DND-41 (cell line): ENCODE data around the gene PACSIN1.

ENCODE experiments used
- ATAC-seq: fragments of 200-7000 bp; cut with Tn5 transposase; 3 replicates; pipeline ENCODE4 v1.9.1; 2021; ENCODE audit warnings: low read depth; ENCODE audit not compliant: insufficient read depth
- DNase-seq: peaks from one replicate; pipeline ENCODE4 v3.0.0-alpha.2; 2020
- H2AFZ ChIP-seq: 2 replicates; pipeline ENCODE4 v1.6.0; 2012; ENCODE audit warnings: low read depth, low read length
- H3K27ac ChIP-seq: 2 replicates; pipeline ENCODE4 v1.5.1; 2012; ENCODE audit warnings: low read length, inconsistent platforms
- H3K27me3 ChIP-seq: fragments of 200-600 bp; sonication (generic); 2 replicates; pipeline ENCODE4 v1.6.0; 2012; ENCODE audit warnings: low read length, mild to moderate bottlenecking, inconsistent platforms; ENCODE audit not compliant: insufficient read depth, poor library complexity
- H3K36me3 ChIP-seq: 2 replicates; pipeline ENCODE4 v1.5.1; 2012; ENCODE audit warnings: low read length, inconsistent platforms; ENCODE audit not compliant: insufficient read depth
- H3K4me1 ChIP-seq: 2 replicates; pipeline ENCODE4 v1.5.1; 2012; ENCODE audit warnings: mild to moderate bottlenecking, low read length; ENCODE audit not compliant: insufficient read depth
- H3K4me2 ChIP-seq: 2 replicates; pipeline ENCODE4 v1.6.0; 2012; ENCODE audit warnings: mild to moderate bottlenecking, moderate library complexity, low read length, inconsistent platforms; ENCODE audit not compliant: insufficient read depth
- H3K4me3 ChIP-seq, 2 experiments: fragments of 200-600 bp in 1 of 2; shearing (Covaris generic) in 1 of 2; 2 replicates each; pipeline ENCODE4 v1.5.1; 2012 to 2016; ENCODE audit warnings: inconsistent platforms in 2 of 2, low read length in 2 of 2, mild to moderate bottlenecking in 2 of 2, low read depth in 1 of 2, moderate library complexity in 1 of 2
- H3K79me2 ChIP-seq: 2 replicates; pipeline ENCODE4 v1.6.0; 2012; ENCODE audit warnings: low read length, inconsistent platforms; ENCODE audit not compliant: insufficient read depth
- H3K9ac ChIP-seq: 2 replicates; pipeline ENCODE4 v1.6.0; 2012; ENCODE audit warnings: low read depth, mild to moderate bottlenecking, inconsistent platforms, low read length, moderate library complexity
- H3K9me3 ChIP-seq: 2 replicates; pipeline ENCODE4 v1.5.1; 2012; ENCODE audit warnings: low read length, moderate library complexity, mild to moderate bottlenecking, inconsistent platforms; ENCODE audit not compliant: insufficient read depth, severe bottlenecking
- H4K20me1 ChIP-seq: 2 replicates; pipeline ENCODE4 v1.6.0; 2012; ENCODE audit warnings: low read length; ENCODE audit not compliant: insufficient read depth
- CTCF ChIP-seq: IDR thresholded peaks from 2 replicates; pipeline ENCODE4 v1.5.1; 2012; ENCODE audit warnings: borderline replicate concordance, low read length, moderate library complexity, mild to moderate bottlenecking; ENCODE audit not compliant: poor library complexity, severe bottlenecking; ENCODE audit errors: extremely low read depth
- EZH2 ChIP-seq: IDR thresholded peaks from 3 replicates; pipeline ENCODE4 v1.6.1; 2012; ENCODE audit warnings: borderline replicate concordance, low read depth, mild to moderate bottlenecking, moderate library complexity, low read length, inconsistent platforms; ENCODE audit not compliant: severe bottlenecking

PACSIN1 gene

DNA sequence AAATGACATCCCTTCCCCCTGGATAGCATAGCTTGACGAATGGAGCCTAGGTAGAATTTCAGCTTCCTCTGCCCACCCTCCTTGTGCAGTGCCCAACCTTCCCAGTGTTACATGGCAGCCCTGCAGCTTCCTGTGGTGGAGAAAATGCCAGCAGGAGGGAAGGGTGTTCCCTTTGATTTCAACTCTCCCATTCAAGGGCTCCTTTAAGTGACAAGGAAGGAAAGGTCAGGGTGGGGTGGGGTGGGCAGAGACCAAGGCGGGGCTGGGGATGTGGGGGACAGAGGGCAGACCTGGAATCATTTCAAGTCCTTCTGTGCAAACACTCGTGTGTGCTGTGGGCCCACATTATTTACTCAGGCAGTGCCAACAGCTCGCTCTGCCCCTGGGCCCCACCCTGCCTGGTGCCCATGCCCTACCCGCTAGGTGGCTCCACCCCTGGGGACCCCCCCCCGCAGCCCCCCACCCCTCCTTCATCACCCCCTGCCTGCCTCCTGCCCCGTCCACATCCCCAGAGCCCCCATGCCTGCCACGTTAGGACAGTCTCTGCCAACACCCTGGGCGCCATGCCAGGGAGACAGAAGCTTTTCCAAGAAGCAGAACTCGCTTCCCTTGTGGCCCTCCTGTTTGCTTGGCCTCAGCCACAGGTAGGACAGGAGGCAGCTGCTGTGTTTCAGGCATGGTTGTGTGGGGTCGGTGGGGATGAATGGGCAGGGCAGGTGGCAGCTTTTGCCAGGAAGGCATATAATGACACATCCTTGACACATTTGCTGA, 80.9 kb downstream of the PACSIN1 start:
- Histone ChIP-seq H3K4me1 (no peaks in the 10 kb centered on the region), H4K20me1 (no peaks in the 10 kb centered on the region), H3K27me3 (no peaks in the 10 kb centered on the region), H2AFZ (no peak overlapping the region), H3K27ac (no peak overlapping the region), H3K36me3 (no peaks in the 10 kb centered on the region), H3K9ac (no peak overlapping the region), H3K9me3 (no peaks in the 10 kb centered on the region), H3K4me2 (no peak overlapping the region), H3K79me2 (no peaks in the 10 kb centered on the region), H3K4me3 (no peak overlapping the region)
- TF ChIP-seq EZH2 (no peak), CTCF (no peak)
- DNase-seq (no peak), ATAC-seq (no peak)

GRCh38 chr6:34547701-34548644, 82.1 kb downstream of the PACSIN1 start:
- Histone ChIP-seq H3K9ac (no peak overlapping the region), H3K27ac (no peak overlapping the region), H3K4me2 (no peak overlapping the region), H3K27me3 (no peaks in the 10 kb centered on the region), H3K4me1 (no peaks in the 10 kb centered on the region), H3K4me3 (no peak overlapping the region), H3K36me3 (no peaks in the 10 kb centered on the region), H4K20me1 (no peaks in the 10 kb centered on the region), H3K79me2 (no peaks in the 10 kb centered on the region), H2AFZ (no peak overlapping the region), H3K9me3 (no peaks in the 10 kb centered on the region)
- no peak for TF ChIP-seq CTCF
- TF ChIP-seq EZH2, result no peak
- DNase-seq (no peak), ATAC-seq (no peak)

DNA sequence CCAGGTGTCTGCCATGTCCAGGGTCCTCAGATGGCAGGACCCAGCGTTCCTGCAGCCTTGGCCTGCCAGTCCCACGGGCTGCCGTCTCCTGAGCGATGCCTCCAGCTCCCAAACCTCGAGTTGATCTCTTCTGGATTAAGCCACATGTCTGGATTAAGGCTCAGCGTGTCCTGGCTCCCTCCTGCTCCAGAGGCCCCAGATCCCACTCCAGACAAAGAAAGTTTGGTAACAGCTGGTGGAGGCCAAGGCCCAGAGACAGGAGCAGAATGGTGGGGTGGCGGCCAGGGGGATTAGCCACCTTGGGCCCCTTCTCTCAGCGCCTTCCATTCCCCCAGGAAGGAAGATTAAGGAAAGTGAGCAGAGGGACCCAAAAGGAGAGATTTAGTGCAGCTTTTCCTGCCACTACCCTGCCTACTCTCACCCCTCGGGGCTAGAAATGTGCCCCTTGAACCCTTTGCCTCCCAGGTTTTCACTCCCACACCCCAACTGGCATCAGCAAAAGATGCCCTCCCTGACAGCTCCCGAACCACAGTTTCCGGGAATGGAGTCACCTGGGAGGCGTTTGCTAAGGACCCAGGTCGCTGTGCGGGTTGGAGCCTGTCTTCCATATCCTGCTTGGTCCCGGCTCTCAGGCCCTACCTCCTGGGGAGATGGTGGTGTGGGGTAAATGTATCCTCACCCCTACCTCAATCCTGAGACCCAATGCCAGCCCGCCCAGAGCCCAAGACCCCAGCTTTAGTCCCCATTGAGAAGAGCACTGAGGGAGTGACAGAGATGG, 83.3 kb downstream of the PACSIN1 start:
- TF ChIP-seq CTCF, result no peak

More for the DNA sequence above, 83.3 kb downstream of the PACSIN1 start:
- ATAC-seq (no peak), DNase-seq (no peak)
- no peaks in the 10 kb centered on the region for H3K27me3 ChIP-seq
- no peak overlapping the region for H3K27ac ChIP-seq
- no peaks in the 10 kb centered on the region for H3K4me1 ChIP-seq
- no peak overlapping the region for H2AFZ ChIP-seq
- no peak overlapping the region for H3K4me2 ChIP-seq
- H3K4me3 ChIP-seq, result no peak overlapping the region
- no peaks in the 10 kb centered on the region for H3K9me3 ChIP-seq
- no peaks in the 10 kb centered on the region for H3K36me3 ChIP-seq
- H3K79me2 ChIP-seq, result no peaks in the 10 kb centered on the region
- H4K20me1 ChIP-seq, result 0 out of 2 replicates have a peak, but pooled peaks cover under 1% of the 10 kb centered on the region
- no peak overlapping the region for H3K9ac ChIP-seq
